Measurements from ENCODE around the gene CCDC146.
"Not testable (repeated sequence)": the region's sequence is repeated elsewhere in the genome, so short reads cannot be mapped to it uniquely, and the experiment has no call there.

CCDC146 gene

GRCh38 chr7:77244222-77244934 is 122.0 kb downstream of the CCDC146 start:
- DNase-seq (ENCODE audit: low spot score): no peak

DNA sequence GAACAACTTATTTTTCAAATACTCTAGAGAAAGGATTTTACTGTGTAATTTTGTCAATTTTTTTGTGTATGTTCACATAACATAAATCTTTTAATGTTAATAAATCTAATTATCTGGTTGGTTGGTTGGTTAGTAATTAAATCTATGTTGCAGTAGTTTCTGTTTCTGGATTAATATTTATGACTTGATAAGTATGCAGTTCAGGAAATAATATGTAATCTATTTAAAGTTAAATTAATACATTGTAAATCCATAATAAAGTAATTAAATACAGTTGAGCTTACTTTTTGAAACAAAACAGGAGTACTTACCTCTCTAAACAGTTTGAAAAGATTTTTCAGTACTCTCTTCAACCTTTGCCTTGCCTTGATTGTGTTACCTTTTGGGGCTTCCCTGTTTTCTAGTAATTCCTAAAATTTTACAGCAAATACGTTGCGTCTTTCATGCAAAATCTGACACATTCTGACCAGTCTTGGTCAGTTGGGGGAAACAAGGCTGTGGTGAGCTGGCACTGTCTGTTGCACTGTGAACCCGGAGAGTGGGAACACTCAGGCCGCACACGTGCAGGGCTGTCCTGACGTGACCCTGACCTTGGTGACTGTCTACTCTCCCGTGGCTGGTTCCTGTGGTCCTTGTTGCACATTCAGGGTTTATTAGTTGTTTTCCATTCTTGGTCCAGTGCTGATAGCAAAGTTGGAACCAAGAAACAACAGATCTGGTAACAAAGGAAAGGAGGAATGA is 122.8 kb downstream of the CCDC146 start:
- DNase-seq (ENCODE audit: low spot score): no peak

DNA sequence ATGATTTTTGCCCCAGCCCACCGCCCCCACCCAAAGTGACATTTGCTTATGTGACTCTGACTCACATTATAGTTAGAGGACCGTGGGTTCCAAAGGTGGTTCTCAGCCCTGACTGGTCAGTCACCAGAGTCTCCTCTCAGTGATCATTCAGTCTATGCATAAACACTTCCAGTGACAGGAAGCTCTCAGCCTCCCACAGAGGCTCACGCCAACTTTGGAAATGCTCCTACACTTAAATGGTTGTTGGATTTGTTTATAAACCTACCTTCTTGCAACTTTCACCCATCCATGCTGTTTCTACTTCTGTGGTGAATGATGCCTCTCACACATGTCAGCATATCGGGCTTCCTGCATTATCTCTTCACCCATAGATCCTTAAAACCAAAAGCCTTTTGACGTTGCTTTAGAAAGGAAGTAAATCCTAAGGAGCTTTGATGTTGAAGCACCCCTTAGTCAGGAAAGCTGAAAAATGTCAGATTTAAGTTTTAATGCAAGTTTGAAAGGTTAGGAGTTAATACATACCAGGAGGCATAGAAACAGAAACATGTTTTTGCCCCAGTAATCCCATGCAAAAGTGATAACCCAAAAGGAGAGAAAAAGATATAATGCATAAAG is 123.7 kb downstream of the CCDC146 start:
- DNase-seq (ENCODE audit: low spot score): no peak

DNA sequence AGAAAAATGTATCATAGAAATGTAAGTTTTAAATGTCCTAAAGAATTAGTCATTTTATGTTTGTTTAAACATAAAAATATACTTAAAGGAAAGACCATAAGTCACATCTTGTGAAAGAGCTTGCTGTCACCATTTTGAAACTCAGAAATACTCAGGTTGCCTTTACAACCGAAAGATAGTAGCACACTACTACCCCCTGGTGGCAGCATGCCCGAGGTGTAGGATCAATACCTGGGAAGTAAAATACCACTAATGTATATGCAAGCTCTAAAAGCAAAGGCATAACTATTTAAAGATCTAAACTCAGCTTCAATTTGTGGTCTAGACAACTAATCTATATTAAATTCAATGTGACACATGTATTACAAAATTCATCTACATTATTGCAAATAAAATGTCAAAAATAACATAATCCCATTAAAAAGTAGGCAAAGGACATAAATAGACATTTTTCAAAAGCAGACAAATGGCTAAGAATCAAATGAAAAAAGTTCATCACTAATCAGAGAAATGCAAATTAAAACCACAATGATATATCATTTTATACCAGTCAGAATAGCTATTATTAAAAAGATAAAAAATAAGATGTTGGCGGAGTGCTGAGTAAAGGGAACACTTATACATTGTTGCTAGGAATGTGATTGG is 124.9 kb downstream of the CCDC146 start:
- peak; percentile 71 for DNase-seq (ENCODE audit: low spot score)

- no peak for DNase-seq (ENCODE audit: low spot score)
Measured at GRCh38 chr7:77248154-77248553, 125.7 kb downstream of the CCDC146 start.

GRCh38 chr7:77252506-77252905 is 130.1 kb downstream of the CCDC146 start:
- no peak for DNase-seq (ENCODE audit: low spot score)

DNA sequence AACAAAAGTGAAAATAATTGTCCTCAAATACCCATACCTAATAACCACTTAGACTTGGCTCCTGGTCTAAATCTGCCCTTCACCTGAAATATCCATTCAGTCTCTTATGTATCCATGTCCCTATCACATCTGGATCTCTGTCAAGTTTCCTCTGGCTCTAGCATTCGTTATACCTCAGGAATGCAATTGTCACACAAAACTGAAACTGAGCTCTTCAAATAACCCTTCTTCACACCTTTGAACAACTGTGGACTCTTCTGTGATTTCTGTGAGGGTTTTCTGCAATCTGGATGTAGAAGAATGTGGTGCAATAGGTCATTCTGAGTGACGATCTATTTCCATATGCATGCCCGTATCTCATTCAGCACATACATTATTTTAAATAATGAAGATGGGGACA is 130.7 kb downstream of the CCDC146 start:
- DNase-seq (ENCODE audit: low spot score): no peak

DNA sequence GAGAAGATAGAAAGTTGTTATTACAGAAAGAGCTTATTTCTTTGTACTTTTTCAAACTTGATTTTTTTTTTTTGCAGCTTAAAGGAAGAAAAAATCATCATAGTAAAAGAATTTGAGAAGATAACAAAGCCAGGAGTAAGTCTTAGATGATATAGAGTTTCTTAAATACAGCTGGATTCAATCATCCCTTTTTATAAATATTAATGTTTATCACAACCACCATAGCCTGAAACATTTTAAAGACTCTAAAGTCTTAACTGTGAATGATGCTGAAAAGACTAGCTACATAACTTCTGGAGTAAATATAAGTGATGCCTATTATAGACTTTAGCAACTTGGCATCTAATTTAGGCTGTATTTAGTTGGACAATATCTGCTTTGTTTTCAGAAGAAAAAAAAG is 132.0 kb downstream of the CCDC146 start:
- DNase-seq (ENCODE audit: low spot score): no peak

DNA sequence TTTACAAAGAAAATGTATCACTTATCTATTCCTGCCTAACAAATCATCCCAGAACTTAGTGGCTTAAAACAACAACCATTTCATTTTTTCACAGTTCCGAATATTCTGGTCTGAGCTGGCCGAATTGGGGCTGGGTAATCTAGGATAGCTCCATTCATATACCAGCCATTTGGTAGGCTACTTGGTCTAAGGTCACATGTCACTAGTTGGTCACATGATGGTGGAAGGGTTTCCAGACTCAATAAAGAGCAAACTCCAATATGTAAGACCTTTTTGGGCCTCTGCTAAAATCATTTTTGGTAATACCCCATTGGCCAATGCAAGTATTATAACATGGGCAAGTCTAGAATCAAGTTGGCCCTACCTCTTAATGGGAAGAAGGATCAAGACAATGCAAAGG is 132.5 kb downstream of the CCDC146 start:
- no peak for DNase-seq (ENCODE audit: low spot score)

DNA sequence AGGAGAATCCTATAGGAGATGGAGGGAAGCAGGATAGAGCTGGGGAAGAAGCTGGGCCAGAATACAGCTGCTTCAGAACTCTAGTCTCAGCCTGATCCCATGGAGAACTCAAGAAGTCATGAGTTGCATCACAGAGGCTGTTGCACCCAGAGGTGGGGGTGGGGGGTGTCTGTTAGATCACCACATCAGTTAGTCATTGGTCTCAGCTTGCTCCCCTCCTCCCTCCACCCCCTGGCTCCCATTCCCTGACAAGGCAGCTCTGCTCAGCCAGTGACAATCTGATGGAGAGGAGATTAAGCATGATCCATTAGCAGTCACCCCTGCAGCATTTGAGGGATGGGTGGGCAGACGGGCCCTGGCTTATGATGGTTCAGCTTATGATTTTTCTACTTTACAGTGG is 135.6 kb downstream of the CCDC146 start:
- DNase-seq (ENCODE audit: low spot score): peak; percentile 40

DNA sequence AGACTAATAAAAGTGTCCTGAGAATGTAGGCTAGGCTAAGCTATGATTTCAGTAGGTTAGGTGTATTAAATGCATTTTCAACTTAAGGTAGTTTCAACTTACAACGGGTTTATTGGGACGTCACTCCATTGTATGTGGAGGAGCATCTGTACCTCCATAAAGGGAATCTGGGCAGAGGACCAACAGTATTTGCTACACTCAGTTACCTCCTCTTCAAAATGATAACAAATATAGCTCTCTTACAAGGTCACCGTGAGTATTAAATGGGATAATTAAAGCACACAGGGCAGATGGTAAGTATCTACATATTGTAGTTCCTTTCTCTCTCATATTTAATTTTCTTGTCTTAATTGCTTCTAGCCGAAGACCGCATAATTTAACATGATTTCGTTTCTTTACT is 136.2 kb downstream of the CCDC146 start:
- DNase-seq (ENCODE audit: low spot score): no peak

DNA sequence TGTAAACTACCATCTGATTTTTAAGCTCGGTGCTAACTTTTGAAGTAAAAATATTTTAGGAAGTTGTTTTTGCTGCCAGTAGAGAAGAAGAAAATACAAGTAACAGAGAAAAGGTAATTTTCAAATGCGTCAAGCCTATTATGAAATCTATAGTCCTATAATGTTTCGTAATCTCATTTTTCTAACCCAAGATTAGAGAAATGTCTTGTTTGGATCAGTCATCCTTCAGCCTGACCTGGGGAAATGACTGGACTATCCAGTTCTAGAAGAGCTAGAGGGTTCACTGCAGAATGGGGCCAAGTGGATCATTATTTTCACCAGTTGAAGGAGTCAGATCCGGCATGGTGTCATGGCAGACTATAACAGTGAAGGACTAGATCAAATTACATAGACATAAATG is 139.9 kb downstream of the CCDC146 start:
- no peak for DNase-seq (ENCODE audit: low spot score)

- no peak for DNase-seq (ENCODE audit: low spot score)
Measured at GRCh38 chr7:77265666-77266065, 143.3 kb downstream of the CCDC146 start.

DNA sequence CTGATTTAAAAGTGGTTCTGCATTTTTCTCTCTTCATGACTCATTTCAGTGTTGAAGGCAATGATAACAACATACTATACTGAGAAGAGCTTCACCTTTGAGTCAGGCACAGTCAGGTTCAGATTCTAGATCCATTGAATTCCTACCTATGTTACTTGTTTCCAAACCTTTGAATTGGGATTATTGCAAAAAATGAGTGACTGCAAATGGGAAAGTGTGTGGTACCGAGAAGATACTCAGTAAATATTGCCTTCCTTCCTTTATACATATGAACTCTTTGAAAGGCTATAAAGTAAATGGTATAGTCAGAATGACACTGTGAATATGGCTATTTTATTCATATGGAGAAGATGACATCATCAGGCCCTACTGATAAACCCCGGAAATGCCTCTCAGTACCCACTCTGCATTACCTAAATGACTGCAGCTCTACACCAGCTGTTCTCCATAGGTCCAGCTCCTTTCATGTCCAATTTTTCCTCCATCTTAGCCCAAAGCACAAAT is 143.9 kb downstream of the CCDC146 start:
- no peak for DNase-seq (ENCODE audit: low spot score)

DNA sequence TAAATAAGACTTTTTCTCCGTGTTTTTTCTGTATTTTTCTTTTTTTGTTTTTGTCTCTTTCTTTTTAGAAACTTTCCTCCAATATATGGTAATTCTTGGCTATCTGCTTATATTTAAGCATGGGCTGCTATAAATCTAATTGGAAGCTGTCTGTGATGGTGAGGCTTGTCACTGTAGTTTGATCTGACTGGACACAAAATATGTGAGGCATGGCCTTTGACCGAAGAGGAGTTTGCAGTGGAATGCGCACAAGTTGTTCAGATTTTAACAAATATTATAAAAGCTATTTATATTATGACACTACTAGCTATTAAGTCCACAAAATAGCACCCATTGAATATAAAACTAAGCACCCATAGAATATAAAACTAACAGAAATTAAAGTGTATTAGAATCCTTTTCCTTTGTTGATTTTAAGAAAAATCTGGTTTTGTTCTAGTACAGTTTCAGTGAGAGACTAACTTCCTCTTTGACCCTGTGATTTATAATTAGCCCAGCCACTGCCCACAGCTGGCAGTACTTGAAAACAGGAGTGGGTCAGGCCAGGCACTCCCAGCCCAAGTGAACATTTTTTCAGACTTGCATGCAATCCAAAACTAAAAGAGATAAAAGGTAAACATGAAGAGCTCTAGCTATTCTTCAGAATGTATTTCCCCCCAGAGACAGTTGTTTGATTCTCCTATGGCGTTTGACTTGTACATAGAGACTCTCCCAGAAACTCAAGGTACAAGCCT is 147.1 kb downstream of the CCDC146 start:
- DNase-seq (ENCODE audit: low spot score): no peak

- DNase-seq (ENCODE audit: low spot score): no peak
Measured at GRCh38 chr7:77270094-77270480, 147.7 kb downstream of the CCDC146 start.

DNA sequence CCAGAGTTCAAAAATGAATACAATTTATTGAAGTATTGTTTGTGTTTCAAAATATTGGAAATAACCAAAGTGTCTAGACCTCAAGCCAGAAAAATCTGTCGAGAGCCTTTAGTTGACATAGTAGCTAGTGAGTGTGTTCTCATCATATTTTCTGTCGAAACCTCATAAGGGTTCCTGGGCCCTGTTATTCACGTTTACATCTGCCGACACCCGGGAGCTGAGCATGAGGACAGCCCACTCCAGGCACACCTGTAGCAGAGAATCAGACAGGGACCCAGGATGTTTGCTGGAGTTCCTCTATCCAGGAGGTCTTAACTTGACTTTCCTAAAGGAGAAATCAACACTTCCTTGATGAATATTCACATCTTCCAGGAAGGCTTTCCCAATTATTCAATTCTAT is 149.4 kb downstream of the CCDC146 start:
- no peak for DNase-seq (ENCODE audit: low spot score)

GRCh38 chr7:77275663-77276062 is 153.2 kb downstream of the CCDC146 start:
- not testable (repeated sequence) for DNase-seq (ENCODE audit: low spot score)

DNA sequence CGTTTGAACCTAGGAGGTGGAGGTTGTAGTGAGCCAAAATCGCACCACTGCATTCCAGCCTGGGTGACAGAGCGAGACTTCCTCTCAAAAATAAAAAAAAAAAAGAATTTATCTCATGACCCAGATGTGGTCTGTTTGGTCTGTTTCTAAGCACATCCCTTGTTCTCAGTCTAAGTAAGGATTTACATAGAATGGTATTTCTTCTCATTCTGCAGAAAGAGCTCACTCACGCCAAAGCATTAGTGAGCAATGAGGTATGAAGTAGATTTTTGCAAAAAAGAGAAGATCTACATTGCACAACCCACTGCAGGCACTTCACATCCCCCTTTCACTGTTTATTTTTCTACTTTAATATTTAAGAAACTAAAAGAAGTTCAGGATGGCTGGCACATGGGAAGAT is 153.7 kb downstream of the CCDC146 start:
- DNase-seq (ENCODE audit: low spot score): no peak

DNA sequence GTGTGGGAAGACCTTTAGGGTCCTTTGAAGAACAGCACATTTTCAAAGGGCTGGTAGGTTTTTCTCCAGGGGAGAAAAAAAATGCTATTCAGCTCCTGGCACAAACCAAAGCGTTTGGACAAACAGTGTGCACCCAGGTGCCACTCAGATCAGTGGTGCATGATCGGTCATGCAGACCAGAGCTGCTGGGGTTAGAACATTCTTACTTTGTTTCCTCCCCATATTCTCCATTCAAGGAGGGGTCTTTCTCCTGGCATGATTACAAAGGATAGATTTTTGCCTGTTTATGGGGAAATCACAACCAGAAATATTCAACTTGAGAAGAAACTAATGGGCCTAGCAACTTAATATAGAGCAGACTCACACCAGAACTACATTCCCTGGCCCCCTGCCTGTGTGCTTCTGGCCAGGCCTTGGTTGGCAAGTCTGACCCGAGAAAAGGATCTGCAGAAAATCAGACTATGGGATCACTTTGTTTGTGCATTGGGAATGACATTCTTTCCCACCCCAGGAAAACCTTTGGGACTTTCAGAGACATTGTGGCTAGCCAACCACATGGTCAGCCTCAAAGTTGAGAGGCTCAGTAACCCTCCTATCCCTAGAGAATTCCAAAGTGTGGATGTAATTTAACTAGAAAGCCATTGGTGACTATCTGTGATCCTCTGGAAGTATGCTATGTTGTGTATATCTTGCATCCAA is 159.5 kb downstream of the CCDC146 start:
- DNase-seq (ENCODE audit: low spot score): no peak

- DNase-seq (ENCODE audit: low spot score): no peak
Measured at GRCh38 chr7:77282897-77283296, 160.5 kb downstream of the CCDC146 start.

Data from SK-N-DZ (cell line).